Skeletal muscle cell (primary cell): Measurements from ENCODE around the gene RETREG3.
A peak's percentile ranks its signal among the peaks of the same experiment; 100 is the strongest.
"Not testable (repeated sequence)": the region's sequence is repeated elsewhere in the genome, so short reads cannot be mapped to it uniquely, and the experiment has no call there.

Experiments
- DNase-seq: peaks from one replicate; pipeline ENCODE4 v3.0.0-alpha.2; 2010; ENCODE audit warnings: low read depth
- H3K4me3 ChIP-seq: 2 replicates; pipeline ENCODE4 v1.5.1; 2011; ENCODE audit warnings: low read depth, mild to moderate bottlenecking, control low read depth, low read length, moderate library complexity

RETREG3 gene

DNA sequence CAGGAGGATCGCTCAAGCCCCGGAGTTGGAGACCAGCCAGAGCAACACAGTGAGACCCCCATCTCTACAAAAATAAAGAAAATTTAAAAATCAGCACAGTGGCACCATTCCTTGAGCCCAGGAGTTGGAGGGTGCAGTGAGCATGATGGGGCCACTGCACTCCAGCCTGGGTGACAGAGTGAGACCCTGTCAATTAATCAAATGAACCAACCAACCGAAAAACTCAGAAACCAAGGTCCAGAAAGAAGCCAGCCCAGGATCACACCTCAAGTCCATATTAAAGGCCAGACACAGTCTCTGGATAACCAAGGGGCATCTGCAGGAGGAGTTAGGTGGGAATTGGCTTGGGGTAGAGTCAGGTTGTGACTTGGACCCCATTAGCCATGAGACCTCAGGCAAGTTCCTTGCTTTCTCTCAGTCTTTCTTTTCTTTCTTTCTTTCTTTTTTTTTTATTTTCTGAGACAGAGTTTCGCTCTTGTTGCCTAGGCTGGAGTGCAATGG lies 54.0 kb downstream of the RETREG3 start:
- H3K4me3 ChIP-seq = peak overlapping the region; percentile 71
- DNase-seq = no peak

- H3K4me3 ChIP-seq = peak overlapping the region; percentile 71
- peak; percentile 45 for DNase-seq
Observed at GRCh38 chr17:42554250-42555121, 54.7 kb downstream of the RETREG3 start.

- H3K4me3 ChIP-seq = peak overlapping the region; percentile 71
- no peak for DNase-seq
Observed at GRCh38 chr17:42553866-42554249, 55.3 kb downstream of the RETREG3 start.

DNA sequence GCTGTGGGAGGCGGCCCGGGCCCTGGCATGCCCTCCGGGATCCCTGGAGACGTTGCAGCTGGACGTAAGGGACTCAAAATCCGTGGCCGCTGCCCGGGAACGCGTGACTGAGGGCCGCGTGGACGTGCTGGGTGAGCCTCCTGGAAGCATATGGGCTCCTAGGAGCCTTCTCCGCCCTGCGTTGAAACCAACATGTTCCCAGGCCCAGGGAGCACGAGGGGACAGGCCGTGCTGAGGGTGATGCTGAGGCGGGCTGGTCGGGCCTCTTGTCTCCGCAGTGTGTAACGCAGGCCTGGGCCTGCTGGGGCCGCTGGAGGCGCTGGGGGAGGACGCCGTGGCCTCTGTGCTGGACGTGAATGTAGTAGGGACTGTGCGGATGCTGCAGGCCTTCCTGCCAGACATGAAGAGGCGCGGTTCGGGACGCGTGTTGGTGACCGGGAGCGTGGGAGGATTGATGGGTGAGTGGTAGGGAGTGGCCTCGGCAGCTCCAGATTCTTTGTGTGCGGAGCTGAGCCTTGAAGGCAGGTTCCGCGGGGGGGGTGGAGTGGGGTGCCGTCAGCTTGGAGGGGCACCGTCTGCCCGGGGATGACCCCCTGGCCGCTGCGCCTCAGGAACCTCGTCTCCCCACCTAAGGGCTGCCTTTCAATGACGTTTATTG lies 55.9 kb downstream of the RETREG3 start:
- peak overlapping the region; percentile 71 for H3K4me3 ChIP-seq
- DNase-seq = no peak

DNA sequence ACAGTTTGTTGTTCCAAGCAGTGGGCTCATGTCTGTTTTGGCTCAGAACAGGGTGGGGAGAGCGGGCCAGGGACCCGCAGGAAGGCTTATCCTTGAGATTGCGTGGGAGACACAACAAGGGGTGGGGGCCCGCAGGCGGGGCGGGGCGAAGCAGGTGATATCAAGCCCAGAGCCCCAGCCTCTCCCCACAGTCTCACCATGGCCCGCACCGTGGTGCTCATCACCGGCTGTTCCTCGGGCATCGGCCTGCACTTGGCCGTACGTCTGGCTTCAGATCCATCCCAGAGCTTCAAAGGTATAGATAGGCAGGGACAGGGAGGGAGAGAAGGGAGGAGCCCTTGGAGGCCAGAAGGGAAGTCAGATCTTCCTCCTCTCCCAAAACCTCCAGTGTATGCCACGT lies 56.4 kb downstream of the RETREG3 start, which contains the start of gene HSD17B1:
HSD17B1 (plus strand) TSS at position 188 of the 400 bp plus-strand sequence; CDS start at position 199, 11 bp downstream.
- H3K4me3 ChIP-seq = peak within 1 kb of the TSS; percentile 71
- not testable (repeated sequence) for DNase-seq

DNA sequence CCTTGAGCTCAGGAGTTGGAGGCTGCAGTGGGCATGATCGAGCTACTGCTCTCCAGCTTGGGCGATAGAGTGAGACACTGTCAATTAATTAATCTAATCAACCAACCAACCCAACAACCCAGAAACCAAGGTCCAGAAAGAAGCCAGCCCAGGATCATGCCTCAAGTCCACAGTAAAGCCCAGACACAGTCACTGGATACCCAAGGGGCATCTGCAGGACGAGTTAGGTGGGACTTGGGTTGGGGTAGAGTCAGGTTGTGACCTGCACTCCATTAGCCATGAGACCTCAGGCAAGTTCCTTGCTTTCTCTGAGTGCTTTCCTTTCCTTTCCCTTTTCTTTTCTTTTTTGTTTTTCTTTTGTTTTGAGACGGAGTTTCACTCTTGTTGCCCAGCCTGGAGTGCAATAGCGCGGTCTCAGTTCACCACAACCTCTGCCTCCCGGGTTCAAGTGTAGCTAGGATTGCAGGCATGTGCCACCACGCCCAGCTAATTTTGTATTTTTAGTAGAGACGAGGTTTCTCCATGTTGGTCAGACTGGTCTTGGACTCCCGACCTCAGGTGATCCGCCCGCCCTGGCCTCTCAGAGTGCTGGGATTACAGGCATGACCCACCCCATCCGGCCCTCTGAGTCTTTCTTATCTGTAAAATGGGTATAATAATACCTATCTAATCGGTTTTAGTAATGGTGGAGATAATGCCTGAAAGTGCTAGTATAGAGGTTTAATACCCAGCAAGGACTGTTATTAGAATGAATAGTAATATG lies 60.0 kb downstream of the RETREG3 start:
- H3K4me3 ChIP-seq = peak overlapping the region; percentile 44
- DNase-seq = no peak

- DNase-seq = no peak
- peak overlapping the region; percentile 44 for H3K4me3 ChIP-seq
Observed at GRCh38 chr17:42548070-42548837, 60.9 kb downstream of the RETREG3 start.

- no peak for DNase-seq
- peak overlapping the region; percentile 44 for H3K4me3 ChIP-seq
Observed at GRCh38 chr17:42547698-42548069, 61.5 kb downstream of the RETREG3 start.

DNA sequence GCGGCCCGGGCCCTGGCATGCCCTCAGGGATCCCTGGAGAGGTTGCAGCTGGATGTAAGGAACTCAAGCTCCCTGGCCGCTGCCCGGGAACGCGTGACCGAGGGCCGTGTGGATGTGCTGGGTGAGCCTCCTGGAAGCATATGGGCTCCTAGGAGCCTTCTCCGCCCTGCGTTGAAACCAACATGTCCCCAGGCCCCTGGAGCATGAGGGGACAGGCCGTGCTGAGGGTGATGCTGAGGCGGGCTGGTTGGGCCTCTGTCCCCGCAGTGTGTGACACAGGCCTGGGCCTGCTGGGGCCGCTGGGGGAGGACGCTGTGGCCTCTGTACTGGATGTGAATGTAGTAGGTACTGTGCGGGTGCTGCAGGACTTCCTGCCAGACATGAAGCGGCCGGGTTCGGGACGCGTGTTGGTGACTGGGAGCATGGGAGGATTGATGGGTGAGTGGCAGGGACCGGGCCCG lies 62.1 kb downstream of the RETREG3 start:
- DNase-seq = no peak
- H3K4me3 ChIP-seq = no peak overlapping the region

DNA sequence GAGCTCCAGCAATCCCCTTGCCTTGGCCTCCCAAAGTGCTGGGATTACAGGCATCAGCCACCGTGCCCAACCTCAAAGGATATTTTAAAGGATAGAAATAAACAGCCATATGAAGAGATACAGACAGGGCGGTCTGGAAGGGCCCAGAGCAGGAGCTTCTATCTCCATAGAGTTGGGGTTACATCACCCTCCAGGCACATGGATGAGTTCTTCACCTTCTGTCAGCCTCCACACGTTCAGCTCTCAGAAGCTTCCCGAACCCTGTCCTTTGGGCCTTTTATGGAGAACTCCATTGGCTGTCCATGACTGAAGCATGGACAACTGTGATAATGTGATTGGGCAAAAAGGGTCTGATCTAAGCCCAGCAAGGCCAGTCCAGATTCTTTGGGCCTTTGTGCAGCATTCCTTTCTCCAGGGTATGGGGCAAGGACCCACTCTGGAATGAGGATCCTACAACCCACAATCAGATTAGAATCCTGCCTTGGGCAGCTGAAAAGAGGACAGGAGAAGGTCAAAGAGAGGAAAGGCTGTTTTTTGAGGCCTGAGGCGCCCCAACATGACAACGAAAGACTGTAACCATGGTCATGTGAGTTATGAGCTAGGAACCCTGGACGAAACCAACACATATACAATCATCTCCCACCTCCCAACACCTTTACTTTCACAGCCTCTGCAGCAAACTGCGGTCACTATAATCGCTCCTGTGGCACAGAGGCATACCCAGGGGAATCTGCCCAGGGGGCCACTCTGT lies 63.2 kb downstream of the RETREG3 start:
- not testable (repeated sequence) for DNase-seq, H3K4me3 ChIP-seq

- DNase-seq = no peak
- no peak overlapping the region for H3K4me3 ChIP-seq
Observed at GRCh38 chr17:42544874-42545283, 64.3 kb downstream of the RETREG3 start.

- DNase-seq = no peak
- no peak overlapping the region for H3K4me3 ChIP-seq
Observed at GRCh38 chr17:42543190-42544079, 65.7 kb downstream of the RETREG3 start.

GRCh38 chr17:42541041-42541833 lies 67.9 kb downstream of the RETREG3 start:
- DNase-seq = no peak
- H3K4me3 ChIP-seq = no peak overlapping the region

DNA sequence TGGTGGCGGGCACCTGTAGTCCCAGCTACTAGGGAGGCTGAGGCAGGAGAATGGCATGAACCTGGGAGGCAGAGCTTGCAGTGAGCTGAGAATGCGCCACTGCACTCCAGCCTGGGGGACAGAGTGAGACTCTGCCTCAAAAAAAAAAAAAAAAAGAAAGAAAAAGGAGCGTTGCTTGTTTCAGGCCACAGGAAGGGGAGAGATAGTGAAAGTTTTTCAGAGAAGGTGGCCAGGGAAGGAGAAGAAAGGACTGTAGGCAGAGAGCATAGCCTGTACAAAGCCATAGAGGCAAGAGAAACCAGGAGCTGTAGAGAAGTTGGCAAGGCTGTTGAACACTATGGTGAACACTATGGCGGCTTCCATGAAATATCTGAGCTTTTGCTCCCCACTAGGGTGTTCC lies 68.6 kb downstream of the RETREG3 start:
- DNase-seq, H3K4me3 ChIP-seq: not testable (repeated sequence)

DNA sequence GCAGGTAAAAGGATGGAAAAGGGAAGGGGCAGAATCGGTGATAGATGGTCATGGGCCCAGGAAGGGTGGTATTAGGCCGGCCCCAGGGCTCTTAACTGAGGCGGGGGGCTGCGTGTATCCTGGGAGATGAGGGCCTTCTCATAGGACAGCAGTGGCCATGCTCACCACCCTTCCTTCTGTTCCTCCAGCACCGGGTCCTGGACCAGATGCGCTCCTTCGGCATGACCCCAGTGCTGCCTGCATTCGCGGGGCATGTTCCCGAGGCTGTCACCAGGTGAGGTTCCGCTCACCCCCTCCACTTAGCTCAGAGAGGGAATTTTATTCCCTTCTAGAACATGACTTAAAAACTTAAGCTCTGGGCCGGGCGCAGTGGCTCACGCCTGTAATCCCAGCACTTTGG lies 70.7 kb downstream of the RETREG3 start:
- no peak for DNase-seq
- no peak overlapping the region for H3K4me3 ChIP-seq

- DNase-seq = no peak
- no peak overlapping the region for H3K4me3 ChIP-seq
Observed at GRCh38 chr17:42537826-42538451, 71.2 kb downstream of the RETREG3 start.
